HCT116 (cell line): ENCODE results near the gene RAB40C. TPM values are rescaled to one million over a fixed set of nuclear protein-coding genes. Genes with fewer than 3 reads are reported as not detected.

Experiments
- ATAC-seq: fragments of 200-7000 bp; cut with Tn5 transposase; 2 replicates; pipeline ENCODE4 v1.9.1; 2020; ENCODE audit warnings: mild to moderate bottlenecking, moderate library complexity
- BruUV-seq: library from RNA; stranded (reverse); fragments of 400-500 nt; replicated peaks from 2 replicates; lab custom pipeline; 2021; lab: Mats Ljungman, UMichigan
- CTCF ChIA-PET: fragments of 300-600 bp; sonication (Branson Sonifier 250); formaldehyde crosslinking; loops from one replicate; lab custom pipeline; 2021; ENCODE audit warnings: antibody characterized with exemption; lab: Charles Lee
- POLR2A ChIA-PET: fragments of 300-600, 350-600 bp; sonication (Branson Sonifier 250); formaldehyde crosslinking; loops from one replicate; lab custom pipeline; 2021; ENCODE audit warnings: antibody characterized with exemption; lab: Charles Lee
- RAD21 ChIA-PET, 2 experiments: fragments of 300-600 bp; sonication (Branson Sonifier 250); formaldehyde crosslinking; loops; one replicate each; lab custom pipeline; 2023; ENCODE audit warnings: low total read pairs in 2 of 2; ENCODE audit not compliant: uncharacterized antibody in 2 of 2, unreplicated experiment in 2 of 2, low non-redundant PET in 1 of 2; lab: Charles Lee
- DNase-seq: peaks from one replicate; pipeline ENCODE4 v3.0.0-alpha.2; 2010; ENCODE audit warnings: low read depth, low spot score
- H2AFZ ChIP-seq: fragments of 200-600 bp; shearing (Covaris generic), sonication (generic); 2 replicates; pipeline ENCODE4 v1.6.1; 2017; ENCODE audit warnings: low read depth, mixed run types, mixed read lengths, antibody characterized with exemption, low read length; ENCODE audit not compliant: poor library complexity, severe bottlenecking
- H3K27ac ChIP-seq: 2 replicates; pipeline ENCODE4 v1.5.1; 2012; ENCODE audit warnings: low read depth, low read length
- H3K27me3 ChIP-seq: fragments of 200-600 bp; sonication (generic); 2 replicates; pipeline ENCODE4 v1.6.1; 2016; ENCODE audit warnings: mixed run types, low read length, mixed read lengths; ENCODE audit not compliant: insufficient read depth
- H3K36me3 ChIP-seq, 2 experiments: fragments of 200-500 bp in 1 of 2; fragments of 200-600 bp in 1 of 2; sonication (Bioruptor generic) in 1 of 2; sonication (generic) in 1 of 2; 2 replicates each; pipeline versions ENCODE4 v1.5.1 to v1.6.1; 2014 to 2016; ENCODE audit warnings: low read length in 2 of 2, inconsistent platforms in 1 of 2, mixed read lengths in 1 of 2, mixed run types in 1 of 2; ENCODE audit not compliant: insufficient read depth in 2 of 2, control insufficient read depth in 1 of 2
- H3K4me1 ChIP-seq, 2 experiments: fragments of 200-600 bp in 1 of 2; sonication (generic) in 1 of 2; 2 replicates each; pipeline versions ENCODE4 v1.5.1 to v1.6.1; 2012 to 2017; ENCODE audit warnings: low read length in 2 of 2, inconsistent platforms in 1 of 2, mild to moderate bottlenecking in 1 of 2, mixed read lengths in 1 of 2, mixed run types in 1 of 2, moderate library complexity in 1 of 2; ENCODE audit not compliant: insufficient read depth in 2 of 2, control insufficient read depth in 1 of 2
- H3K4me2 ChIP-seq: fragments of 200-600 bp; sonication (generic); 2 replicates; pipeline ENCODE4 v1.6.1; 2017; ENCODE audit warnings: mixed run types, low read length, mixed read lengths
- H3K4me3 ChIP-seq, 2 experiments: fragments of 200-600 bp in 1 of 2; sonication (generic) in 1 of 2; replicated peaks in 1 of 2; 2 replicates each; pipeline ENCODE4 v1.5.1; 2011 to 2016; ENCODE audit warnings: low read length in 2 of 2, control low read depth in 1 of 2, low read depth in 1 of 2, mild to moderate bottlenecking in 1 of 2, mixed read lengths in 1 of 2, mixed run types in 1 of 2
- H3K79me2 ChIP-seq: fragments of 200-600 bp; sonication (generic); 2 replicates; pipeline ENCODE4 v1.6.1; 2017; ENCODE audit warnings: mild to moderate bottlenecking, mixed run types, low read length, moderate library complexity, mixed read lengths; ENCODE audit not compliant: insufficient read depth
- H3K9ac ChIP-seq: fragments of 200-600 bp; sonication (generic); 2 replicates; pipeline ENCODE4 v1.6.1; 2016; ENCODE audit warnings: low read length, mixed read lengths
- H3K9me2 ChIP-seq: fragments of 200-600 bp; sonication (generic), shearing (Covaris generic); 2 replicates; pipeline ENCODE4 v1.6.1; 2017; ENCODE audit warnings: mixed run types, mild to moderate bottlenecking, moderate library complexity; ENCODE audit not compliant: insufficient read depth
- H3K9me3 ChIP-seq, 2 experiments: fragments of 200-500 bp in 1 of 2; fragments of 200-600 bp in 1 of 2; sonication (Bioruptor generic) in 1 of 2; sonication (generic) in 1 of 2; 2 replicates each; pipeline ENCODE4 v1.6.1; 2014 to 2017; ENCODE audit warnings: low read length in 2 of 2, mixed read lengths in 2 of 2, inconsistent platforms in 1 of 2, low read depth in 1 of 2, mild to moderate bottlenecking in 1 of 2, mixed run types in 1 of 2, moderate library complexity in 1 of 2; ENCODE audit not compliant: control insufficient read depth in 1 of 2, insufficient read depth in 1 of 2
- H4K20me1 ChIP-seq: fragments of 200-600 bp; sonication (generic), shearing (Covaris generic); 2 replicates; pipeline ENCODE4 v1.6.1; 2017; ENCODE audit warnings: mixed run types, mild to moderate bottlenecking, moderate library complexity; ENCODE audit not compliant: insufficient read depth
- EGR1 ChIP-seq: IDR thresholded peaks from 2 replicates; pipeline ENCODE4 v1.6.1; 2012; ENCODE audit warnings: low read depth
- EZH2 ChIP-seq: fragments of 200-600 bp; sonication (generic); IDR thresholded peaks from 2 replicates; pipeline ENCODE4 v1.6.1; 2017; ENCODE audit warnings: antibody characterized with exemption, mixed run types
- FOSL1 ChIP-seq: IDR thresholded peaks from 2 replicates; pipeline ENCODE4 v1.6.1; 2012; ENCODE audit warnings: low read depth
- JUND ChIP-seq: IDR thresholded peaks from 2 replicates; pipeline ENCODE4 v1.6.1; 2012
- RAD21 ChIP-seq: IDR thresholded peaks from 2 replicates; pipeline ENCODE4 v1.6.1; 2012; ENCODE audit warnings: low read depth, mild to moderate bottlenecking
- ZFX ChIP-seq: fragments of 450-650 bp; IDR thresholded peaks from 2 replicates; pipeline ENCODE4 v1.6.1; 2017
- intact Hi-C: fragments of 100-400 bp; cut with micrococcal nuclease; formaldehyde crosslinking; loops from 2 replicates; pipeline ENCODE4 v1.10.0; 2022
- total RNA-seq: library from RNA; stranded (reverse); gene quantifications from one replicate; pipeline ENCODE4 v1.2.1, GENCODE V29; 2021; ENCODE audit not compliant: unreplicated experiment
- TF ChIP-seq, protein P1 (sequence below), 3 experiments: fragments of 200-600 bp in 1 of 3; sonication (generic) in 1 of 3; IDR thresholded peaks in 2 of 3; conservative IDR thresholded peaks in 1 of 3; 2 replicates each; pipeline ENCODE4 v1.5.1; 2012 to 2017; ENCODE audit warnings: low read depth in 2 of 3, low read length in 2 of 3, antibody characterized with exemption in 1 of 3, borderline replicate concordance in 1 of 3, control low read depth in 1 of 3, mild to moderate bottlenecking in 1 of 3, mixed read lengths in 1 of 3, mixed run types in 1 of 3, moderate library complexity in 1 of 3; ENCODE audit not compliant: insufficient read depth in 1 of 3

Gene RAB40C
- total RNA-seq, 1 experiment from 2014 or later: 14.1 TPM

DNA sequence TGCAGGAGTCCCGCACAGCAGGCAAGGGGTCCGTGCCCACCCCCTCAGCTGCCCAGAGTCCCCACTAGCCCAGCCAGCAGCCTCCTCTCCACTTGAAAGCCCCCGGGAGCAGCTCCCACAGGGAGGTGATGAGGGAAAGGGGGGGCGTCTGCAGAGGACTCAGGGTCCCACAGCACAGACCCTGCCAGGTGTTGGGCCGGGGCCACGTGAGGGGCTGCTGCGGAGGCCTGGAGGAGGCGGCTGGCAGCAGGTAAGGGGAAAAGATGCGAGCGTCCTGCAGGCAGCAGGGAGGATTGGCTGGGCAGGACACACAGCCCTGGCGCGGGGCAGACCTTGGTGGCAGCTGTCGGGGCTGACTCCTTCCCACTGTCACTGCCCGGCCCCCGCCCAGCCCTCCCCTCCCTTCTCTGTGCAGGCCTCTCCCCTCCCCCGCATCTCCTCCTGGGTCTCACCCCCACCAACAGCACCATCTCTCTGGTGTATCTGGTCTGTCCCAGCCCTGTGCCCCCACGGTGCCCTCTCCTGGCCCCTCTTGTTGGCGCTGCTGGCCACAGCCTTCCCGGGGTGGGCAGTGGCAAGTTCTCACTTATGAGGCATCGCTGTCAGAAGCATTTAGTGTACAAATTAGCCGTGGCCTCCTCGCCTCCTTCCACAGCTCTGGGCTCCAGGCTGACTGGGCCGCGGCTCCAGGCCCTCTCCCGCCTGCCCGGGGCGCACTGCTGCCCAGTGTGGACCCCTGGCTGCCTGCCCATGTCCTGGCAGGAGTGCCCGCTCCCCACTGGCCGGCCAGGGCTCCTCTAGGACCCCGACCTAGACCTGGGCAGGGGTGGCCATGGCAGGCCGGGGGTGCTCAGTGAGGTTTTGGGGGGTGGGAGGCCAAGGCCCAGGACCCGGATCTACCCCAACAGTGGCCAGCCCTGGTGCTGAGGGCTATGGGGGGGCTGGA, 34.1 kb upstream of the RAB40C start:
- TF ChIP-seq, protein P1, sequence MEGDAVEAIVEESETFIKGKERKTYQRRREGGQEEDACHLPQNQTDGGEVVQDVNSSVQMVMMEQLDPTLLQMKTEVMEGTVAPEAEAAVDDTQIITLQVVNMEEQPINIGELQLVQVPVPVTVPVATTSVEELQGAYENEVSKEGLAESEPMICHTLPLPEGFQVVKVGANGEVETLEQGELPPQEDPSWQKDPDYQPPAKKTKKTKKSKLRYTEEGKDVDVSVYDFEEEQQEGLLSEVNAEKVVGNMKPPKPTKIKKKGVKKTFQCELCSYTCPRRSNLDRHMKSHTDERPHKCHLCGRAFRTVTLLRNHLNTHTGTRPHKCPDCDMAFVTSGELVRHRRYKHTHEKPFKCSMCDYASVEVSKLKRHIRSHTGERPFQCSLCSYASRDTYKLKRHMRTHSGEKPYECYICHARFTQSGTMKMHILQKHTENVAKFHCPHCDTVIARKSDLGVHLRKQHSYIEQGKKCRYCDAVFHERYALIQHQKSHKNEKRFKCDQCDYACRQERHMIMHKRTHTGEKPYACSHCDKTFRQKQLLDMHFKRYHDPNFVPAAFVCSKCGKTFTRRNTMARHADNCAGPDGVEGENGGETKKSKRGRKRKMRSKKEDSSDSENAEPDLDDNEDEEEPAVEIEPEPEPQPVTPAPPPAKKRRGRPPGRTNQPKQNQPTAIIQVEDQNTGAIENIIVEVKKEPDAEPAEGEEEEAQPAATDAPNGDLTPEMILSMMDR (IDR thresholded peaks at IDR 0.05 in 2 of 3, conservative IDR thresholded peaks at IDR 0.05 in 1 of 3; ENCODE audit: borderline replicate concordance in 1 of 3, insufficient read depth in 1 of 3, low read depth in 2 of 3, low read length in 2 of 3): no peak
- TF ChIP-seq EZH2 (no peak), RAD21 (no peak)
- Histone ChIP-seq H3K9me3 (no peaks in the 10 kb centered on the region), H3K4me2 (no peak overlapping the region), H3K79me2 (no peaks in the 10 kb centered on the region), H3K9ac (no peak overlapping the region), H3K36me3 (no peaks in the 10 kb centered on the region), H3K4me3 (no peak overlapping the region), H2AFZ (no peak overlapping the region), H3K9me2 (no peaks in the 10 kb centered on the region), H4K20me1 (no peaks in the 10 kb centered on the region), H3K27me3 (no peaks in the 10 kb centered on the region), H3K4me1 (no peaks in the 10 kb centered on the region), H3K27ac (no peak overlapping the region)
- DNase-seq (no peak), ATAC-seq (no peak; the same call in 1 of the 2 replicates)
- intact Hi-C loops: no loop called here
- BruUV-seq: no TSS peak
- RAD21 ChIA-PET: no interaction called here
- CTCF ChIA-PET: no interaction called here
- POLR2A ChIA-PET: no interaction called here

DNA sequence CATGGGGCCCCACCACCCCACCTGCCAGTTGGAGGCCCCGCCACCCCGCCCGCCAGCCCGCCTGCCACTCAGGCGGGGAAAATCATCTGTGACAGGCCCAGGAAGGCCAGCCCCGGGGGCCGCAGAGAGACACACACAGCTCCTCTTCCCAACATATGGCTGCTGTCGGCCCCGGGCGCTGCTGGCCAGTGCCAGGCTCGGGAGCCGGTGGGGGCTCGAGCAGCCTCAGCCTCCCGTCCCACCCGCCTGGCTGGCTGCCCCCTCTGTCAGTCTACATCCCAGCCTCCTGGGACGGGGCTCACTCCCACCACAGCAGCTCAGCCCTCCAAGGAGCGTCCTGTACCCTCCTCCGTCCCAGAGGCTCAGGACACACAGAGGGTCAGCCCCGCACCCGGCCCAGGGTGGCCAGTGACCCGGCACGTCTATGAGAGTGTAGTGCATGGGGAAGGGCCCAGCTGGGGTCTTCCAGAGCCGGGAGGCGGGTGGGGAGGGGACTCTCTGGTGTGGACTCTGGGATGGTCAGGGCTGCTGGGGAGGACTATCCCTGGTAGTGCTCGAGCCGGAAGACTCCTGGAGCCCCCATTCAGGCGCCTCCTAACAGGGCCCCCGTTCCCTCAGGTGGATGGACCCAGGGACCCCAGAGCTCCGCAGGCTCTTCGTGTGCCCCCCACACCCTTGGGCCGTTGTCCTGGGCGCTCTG, 33.2 kb upstream of the RAB40C start:
- no peak for ATAC-seq
- Histone ChIP-seq H3K9ac (no peak overlapping the region), H3K36me3 (no peaks in the 10 kb centered on the region), H3K9me3 (no peaks in the 10 kb centered on the region), H3K4me2 (no peak overlapping the region), H3K79me2 (no peaks in the 10 kb centered on the region), H3K4me1 (no peaks in the 10 kb centered on the region), H3K27ac (no peak overlapping the region), H3K4me3 (no peak overlapping the region), H2AFZ (no peak overlapping the region), H3K27me3 (no peaks in the 10 kb centered on the region), H3K9me2 (no peaks in the 10 kb centered on the region), H4K20me1 (no peaks in the 10 kb centered on the region)
- TF ChIP-seq EZH2 (no peak), JUND (no peak), FOSL1 (no peak), EGR1 (no peak), ZFX (no peak)
- intact Hi-C loops: no loop called here
- ChIA-PET POLR2A (no interaction called here), RAD21 (no interaction called here), CTCF (no interaction called here)
- DNase-seq: no peak
- BruUV-seq: no TSS peak
